ENCODE data around the gene TTC39C.

DNA sequence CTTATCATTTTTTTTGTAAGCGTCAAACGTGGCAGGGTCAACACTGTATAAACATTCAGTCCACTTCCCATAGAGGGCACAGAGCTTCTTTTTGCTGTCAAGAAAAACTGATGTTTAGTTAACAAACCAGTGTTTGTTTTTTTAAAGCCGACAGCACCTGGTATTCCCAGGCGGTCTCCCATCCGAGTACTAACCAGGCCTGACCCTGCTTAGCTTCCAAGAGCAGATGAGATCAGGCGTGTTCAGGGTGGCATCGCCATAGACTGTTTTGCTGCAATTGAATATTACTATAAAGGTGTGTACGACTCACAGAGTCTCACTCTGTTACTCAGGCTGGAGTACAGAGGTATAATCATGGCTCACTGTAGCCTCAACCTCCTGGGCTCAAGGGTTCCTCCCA is 155.8 kb downstream of the TTC39C start:
- TF ChIP-seq POLR2AphosphoS5 (IDR thresholded peaks at IDR 0.05) (no peak), POLR2A (IDR thresholded peaks at IDR 0.05) (no peak)
- TF ChIP-seq, protein P1, sequence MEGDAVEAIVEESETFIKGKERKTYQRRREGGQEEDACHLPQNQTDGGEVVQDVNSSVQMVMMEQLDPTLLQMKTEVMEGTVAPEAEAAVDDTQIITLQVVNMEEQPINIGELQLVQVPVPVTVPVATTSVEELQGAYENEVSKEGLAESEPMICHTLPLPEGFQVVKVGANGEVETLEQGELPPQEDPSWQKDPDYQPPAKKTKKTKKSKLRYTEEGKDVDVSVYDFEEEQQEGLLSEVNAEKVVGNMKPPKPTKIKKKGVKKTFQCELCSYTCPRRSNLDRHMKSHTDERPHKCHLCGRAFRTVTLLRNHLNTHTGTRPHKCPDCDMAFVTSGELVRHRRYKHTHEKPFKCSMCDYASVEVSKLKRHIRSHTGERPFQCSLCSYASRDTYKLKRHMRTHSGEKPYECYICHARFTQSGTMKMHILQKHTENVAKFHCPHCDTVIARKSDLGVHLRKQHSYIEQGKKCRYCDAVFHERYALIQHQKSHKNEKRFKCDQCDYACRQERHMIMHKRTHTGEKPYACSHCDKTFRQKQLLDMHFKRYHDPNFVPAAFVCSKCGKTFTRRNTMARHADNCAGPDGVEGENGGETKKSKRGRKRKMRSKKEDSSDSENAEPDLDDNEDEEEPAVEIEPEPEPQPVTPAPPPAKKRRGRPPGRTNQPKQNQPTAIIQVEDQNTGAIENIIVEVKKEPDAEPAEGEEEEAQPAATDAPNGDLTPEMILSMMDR (IDR thresholded peaks at IDR 0.05 in 8 of 11, conservative IDR thresholded peaks at IDR 0.05 in 3 of 11): no peak
